Fibroblast of pulmonary artery (primary cell): ENCODE data around the gene HMCN1.

Experiments used
- DNase-seq: peaks from one replicate; pipeline ENCODE4 v3.0.0-alpha.2; 2010; ENCODE audit warnings: low read depth
- H3K4me3 ChIP-seq: replicated peaks from 2 replicates; pipeline ENCODE4 v1.5.1; 2011; ENCODE audit warnings: low read depth, mild to moderate bottlenecking, control low read depth, low read length, moderate library complexity
- TF ChIP-seq, protein P1 (sequence below): IDR thresholded peaks from 2 replicates; pipeline ENCODE4 v1.5.1; 2011; ENCODE audit warnings: mild to moderate bottlenecking, control low read depth, low read length, inconsistent platforms; ENCODE audit errors: missing control alignments

The HMCN1 gene

DNA sequence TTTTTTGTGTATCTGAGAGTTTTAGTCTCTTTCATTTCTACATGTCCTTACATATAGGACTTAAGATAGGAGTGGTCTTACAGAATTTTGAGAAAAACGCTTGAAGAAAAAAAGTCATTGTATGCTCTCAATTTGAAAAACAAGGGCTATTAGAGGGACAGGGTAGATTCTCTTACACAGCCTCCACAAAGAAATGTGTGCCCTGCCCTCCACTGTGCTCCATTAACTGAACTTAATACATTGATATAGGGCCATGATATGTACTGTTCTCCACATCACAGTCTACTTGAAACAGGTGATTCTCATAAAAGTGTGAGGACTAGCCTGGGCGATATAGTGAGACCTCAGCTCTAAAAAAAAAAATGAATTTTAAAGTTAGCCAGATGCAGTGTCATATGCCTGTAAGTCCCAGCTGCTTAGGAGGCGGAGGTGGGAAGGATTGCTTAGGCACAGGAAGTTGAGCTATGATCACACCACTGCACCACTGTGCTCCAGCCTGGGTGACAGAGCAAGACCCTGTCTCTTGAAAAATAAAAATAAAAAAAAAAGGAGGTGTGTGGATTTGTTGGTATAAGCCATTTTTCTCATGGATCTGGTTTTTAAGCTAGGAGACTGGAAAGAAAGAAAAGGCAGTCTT is 77.0 kb downstream of the HMCN1 start:
- no peak overlapping the region for H3K4me3 ChIP-seq
- no peak for DNase-seq
- TF ChIP-seq, protein P1, sequence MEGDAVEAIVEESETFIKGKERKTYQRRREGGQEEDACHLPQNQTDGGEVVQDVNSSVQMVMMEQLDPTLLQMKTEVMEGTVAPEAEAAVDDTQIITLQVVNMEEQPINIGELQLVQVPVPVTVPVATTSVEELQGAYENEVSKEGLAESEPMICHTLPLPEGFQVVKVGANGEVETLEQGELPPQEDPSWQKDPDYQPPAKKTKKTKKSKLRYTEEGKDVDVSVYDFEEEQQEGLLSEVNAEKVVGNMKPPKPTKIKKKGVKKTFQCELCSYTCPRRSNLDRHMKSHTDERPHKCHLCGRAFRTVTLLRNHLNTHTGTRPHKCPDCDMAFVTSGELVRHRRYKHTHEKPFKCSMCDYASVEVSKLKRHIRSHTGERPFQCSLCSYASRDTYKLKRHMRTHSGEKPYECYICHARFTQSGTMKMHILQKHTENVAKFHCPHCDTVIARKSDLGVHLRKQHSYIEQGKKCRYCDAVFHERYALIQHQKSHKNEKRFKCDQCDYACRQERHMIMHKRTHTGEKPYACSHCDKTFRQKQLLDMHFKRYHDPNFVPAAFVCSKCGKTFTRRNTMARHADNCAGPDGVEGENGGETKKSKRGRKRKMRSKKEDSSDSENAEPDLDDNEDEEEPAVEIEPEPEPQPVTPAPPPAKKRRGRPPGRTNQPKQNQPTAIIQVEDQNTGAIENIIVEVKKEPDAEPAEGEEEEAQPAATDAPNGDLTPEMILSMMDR: no peak

DNA sequence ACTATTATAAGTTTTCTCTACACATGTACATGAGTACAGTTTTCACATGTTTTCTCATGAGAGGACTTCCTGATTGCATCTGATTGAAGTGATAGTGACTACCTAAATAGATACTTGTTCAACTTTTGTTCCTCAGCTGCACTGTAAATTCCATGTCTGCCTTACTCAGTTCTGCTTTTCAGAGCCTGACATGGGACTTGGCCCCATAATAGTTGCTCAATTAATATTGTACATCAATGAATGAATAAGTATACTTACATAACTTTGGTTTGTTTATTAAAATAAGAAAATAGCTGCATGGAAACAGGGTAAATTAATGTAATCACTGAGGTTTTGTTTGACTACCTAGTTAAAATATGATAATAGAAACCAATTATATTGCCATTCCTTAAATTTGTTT is 78.7 kb downstream of the HMCN1 start:
- DNase-seq: no peak
- TF ChIP-seq, protein P1: no peak
- H3K4me3 ChIP-seq: no peak overlapping the region

DNA sequence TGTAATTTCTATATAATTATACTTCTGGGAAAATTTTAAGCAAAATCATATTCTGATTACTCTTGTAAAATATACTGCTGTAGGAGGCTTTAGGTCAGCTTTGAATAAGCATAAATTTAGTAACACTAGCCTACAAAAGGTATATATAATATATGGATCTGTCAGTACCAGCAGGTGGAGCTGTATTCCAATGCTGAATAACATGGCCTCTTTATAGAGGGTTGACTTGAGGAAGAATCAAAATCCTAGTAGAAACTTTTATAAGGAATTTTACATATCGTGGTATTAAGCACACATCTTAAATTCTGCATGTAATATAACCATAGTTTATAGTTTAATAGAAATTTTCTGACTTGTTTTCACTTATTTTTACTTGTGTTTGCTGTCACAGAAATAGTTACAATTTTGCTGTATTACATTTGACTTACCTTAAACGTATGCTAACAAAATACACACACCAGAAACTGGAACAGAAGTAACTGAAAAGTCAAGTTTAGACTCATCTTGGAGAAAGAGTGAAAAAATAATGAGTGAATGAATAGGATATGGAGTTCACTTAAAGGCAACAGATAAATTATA is 79.3 kb downstream of the HMCN1 start:
- DNase-seq: peak; percentile 85
- TF ChIP-seq, protein P1: peak; percentile 69
- no peak overlapping the region for H3K4me3 ChIP-seq

DNA sequence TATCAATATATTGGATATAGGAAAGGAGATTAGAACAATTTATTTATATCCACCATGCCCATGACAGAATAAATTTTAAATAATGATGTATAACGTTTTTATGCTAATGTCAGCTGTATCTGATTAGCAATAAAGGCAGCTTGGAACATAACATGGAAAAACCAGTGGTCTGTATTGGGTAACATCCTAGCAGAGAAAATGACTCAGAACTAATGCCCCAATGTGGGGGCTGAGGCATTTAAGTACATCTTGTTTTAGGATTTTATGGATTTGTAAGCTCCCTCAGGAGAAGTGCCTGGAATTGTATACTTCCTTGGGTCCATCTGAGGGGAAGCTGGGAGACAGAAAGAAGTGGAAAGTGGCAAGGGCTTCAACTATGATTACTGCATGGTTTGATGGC is 82.3 kb downstream of the HMCN1 start:
- TF ChIP-seq, protein P1: no peak
- DNase-seq: peak; percentile 63
- no peak overlapping the region for H3K4me3 ChIP-seq

DNA sequence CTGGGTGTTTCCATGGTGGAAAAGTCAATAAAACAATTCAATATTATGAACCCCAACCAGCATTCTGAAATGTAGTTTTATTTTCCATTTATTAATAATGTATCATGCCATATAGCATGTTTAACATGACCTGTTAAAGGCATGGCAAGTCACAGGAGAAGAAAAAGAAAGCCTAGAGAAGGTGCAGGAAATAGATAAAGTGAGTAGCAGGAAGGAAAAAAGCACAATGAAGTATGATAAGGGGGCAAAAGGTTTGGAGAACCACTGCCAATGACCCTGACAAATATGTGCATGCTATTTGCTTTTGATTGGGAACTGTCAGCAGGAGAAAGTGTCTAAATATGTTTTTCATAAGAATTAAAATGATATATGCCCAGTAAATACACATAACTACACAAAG is 85.6 kb downstream of the HMCN1 start:
- TF ChIP-seq, protein P1: no peak
- no peak for DNase-seq
- no peak overlapping the region for H3K4me3 ChIP-seq

DNA sequence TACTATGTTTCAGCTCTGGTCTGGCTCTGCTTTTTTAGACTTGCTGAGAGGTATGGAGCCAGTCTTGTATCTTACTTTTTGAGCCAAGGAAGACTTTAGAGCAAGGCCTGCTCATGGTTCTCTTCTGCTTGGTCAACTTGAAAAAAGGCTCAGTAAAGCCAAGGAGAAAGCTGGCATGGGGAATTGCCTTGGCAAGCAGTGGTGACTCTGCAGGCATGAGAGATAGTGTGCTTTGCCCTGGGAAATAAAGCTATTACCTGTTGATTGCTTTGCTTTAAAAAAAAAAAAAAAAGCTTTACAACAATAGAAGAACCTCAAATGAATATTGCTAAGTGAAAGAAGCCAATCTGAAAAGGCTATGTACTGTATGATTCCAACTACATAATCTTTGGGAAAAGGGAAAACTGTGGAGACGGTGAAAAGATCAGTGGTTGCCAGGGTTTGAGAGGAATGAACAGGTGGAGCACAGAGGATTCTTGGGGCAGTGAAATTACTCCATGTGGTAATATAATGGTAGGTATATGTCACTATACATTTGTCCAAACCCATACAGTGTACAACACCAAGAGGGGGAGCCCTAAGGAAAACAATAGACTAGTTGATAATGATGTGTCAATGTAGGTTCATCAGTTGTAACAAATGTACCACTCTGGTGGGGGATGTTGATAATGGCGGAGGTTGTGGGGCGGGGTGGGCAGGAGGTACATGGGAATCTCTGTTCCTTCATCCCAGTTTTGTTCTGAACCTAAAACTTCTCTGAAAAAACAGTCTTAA is 87.6 kb downstream of the HMCN1 start:
- H3K4me3 ChIP-seq: no peak overlapping the region
- TF ChIP-seq, protein P1: no peak
- no peak for DNase-seq
